Measurements from ENCODE around the gene KSR1. TPM values are rescaled to one million over a fixed set of nuclear protein-coding genes. Genes with fewer than 3 reads are reported as not detected.
"Not testable (repeated sequence)": the region's sequence is repeated elsewhere in the genome, so short reads cannot be mapped to it uniquely, and the experiment has no call there.

KSR1 gene
- total RNA-seq, 6 donors from 2014 or later = 23.0 to 94.3 (median 60.9) TPM

DNA sequence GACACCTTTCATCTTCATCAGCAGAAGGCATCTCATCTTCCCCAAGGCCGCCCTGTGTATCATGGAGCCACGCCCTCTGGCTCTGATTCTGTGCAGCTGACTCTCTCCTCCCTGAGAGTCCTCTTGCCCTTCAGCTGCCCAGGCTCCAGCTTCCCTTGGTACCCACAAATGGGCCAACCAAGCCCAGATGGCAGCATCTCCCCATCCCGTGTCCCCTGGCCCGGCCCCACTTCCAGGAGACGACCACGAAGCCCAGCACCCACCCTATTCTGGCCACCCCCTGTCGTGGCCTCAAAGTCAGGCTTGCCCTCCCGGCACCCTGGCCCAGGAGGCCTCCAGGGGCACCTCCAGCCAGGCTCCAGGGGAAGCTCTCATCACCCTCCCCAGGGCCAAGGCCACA is 31.3 kb upstream of the KSR1 start:
- no peaks in the 10 kb centered on the region for H3K4me1 ChIP-seq
- no peak overlapping the region for H3K4me3 ChIP-seq
- H3K27ac ChIP-seq = no peak overlapping the region
- H3K27me3 ChIP-seq = no peaks in the 10 kb centered on the region
- WGBS, 2 donors = 87 to 98% methylated on average over 3 to 7 of the region's 8 CpGs
- no peaks in the 10 kb centered on the region for H3K36me3 ChIP-seq
- peak in 1 of 2 donors; percentile 65 for DNase-seq
- no peaks in the 10 kb centered on the region for H3K9me3 ChIP-seq
- ATAC-seq (ENCODE audit: low FRiP score in 2 of 2) = no peak
- no peak for TF ChIP-seq POLR2A (IDR thresholded peaks at IDR 0.05)
- TF ChIP-seq, protein P1, sequence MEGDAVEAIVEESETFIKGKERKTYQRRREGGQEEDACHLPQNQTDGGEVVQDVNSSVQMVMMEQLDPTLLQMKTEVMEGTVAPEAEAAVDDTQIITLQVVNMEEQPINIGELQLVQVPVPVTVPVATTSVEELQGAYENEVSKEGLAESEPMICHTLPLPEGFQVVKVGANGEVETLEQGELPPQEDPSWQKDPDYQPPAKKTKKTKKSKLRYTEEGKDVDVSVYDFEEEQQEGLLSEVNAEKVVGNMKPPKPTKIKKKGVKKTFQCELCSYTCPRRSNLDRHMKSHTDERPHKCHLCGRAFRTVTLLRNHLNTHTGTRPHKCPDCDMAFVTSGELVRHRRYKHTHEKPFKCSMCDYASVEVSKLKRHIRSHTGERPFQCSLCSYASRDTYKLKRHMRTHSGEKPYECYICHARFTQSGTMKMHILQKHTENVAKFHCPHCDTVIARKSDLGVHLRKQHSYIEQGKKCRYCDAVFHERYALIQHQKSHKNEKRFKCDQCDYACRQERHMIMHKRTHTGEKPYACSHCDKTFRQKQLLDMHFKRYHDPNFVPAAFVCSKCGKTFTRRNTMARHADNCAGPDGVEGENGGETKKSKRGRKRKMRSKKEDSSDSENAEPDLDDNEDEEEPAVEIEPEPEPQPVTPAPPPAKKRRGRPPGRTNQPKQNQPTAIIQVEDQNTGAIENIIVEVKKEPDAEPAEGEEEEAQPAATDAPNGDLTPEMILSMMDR (IDR thresholded peaks at IDR 0.05) = no peak
- no peak for TF ChIP-seq POLR2AphosphoS5 (IDR thresholded peaks at IDR 0.05)
- no peak for TF ChIP-seq EP300 (IDR thresholded peaks at IDR 0.05)

DNA sequence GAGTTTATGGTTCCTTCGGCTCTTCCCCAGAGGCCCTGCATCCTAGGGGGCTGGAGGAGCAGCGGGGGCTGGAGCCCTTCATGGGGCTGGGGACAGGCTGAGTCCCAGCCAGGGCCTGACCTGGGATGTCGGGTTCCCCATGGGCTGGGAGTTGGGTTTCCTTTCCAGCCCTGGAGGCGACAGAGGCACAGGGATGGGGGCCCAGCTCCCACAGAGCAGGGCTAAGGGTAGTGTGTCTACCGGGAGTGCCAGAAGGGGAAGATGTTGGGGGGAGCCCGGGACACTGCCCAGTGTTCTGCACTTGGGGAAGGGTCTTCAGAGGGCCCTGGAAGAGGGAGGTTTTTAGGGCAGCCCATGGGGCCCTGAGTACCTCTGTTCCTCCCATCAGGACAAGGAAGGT is 30.7 kb upstream of the KSR1 start:
- DNase-seq = peak in 1 of 2 donors; percentile 41
- not testable (repeated sequence) for ATAC-seq (ENCODE audit: low FRiP score in 2 of 2); H3K9me3 ChIP-seq; H3K4me1 ChIP-seq; H3K27me3 ChIP-seq; H3K36me3 ChIP-seq; H3K27ac ChIP-seq; H3K4me3 ChIP-seq
- WGBS, 2 donors = 82 to 95% methylated on average over 2 to 6 of the region's 6 CpGs

DNA sequence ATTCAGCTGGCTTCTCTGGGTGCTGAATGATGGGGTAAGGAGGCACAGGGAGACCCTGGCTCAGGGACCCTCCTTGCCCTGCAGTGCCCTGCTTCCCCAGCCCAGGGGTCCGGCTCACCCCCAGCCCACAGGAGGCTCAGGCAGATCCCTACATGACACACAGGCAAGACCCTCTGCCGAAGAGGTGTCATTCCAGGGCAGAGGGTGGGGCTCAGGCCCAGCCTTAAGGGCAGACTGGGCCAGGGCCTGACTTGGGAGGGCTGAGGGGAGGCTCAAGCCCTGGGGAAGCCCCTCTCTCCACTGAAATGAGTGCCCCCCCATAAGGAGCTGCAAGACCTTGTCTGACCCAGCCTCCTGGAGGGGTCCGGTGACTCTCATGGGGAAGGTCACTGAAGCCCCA is 30.3 kb upstream of the KSR1 start:
- Histone ChIP-seq H3K27me3 (no peaks in the 10 kb centered on the region), H3K4me1 (no peaks in the 10 kb centered on the region), H3K9me3 (no peaks in the 10 kb centered on the region), H3K36me3 (no peaks in the 10 kb centered on the region), H3K27ac (no peak overlapping the region), H3K4me3 (no peak overlapping the region)
- DNase-seq (peak in 1 of 2 donors; percentile 43), ATAC-seq (ENCODE audit: low FRiP score in 2 of 2) (peak in 1 of 2 donors; percentile 20)
- TF ChIP-seq POLR2A (IDR thresholded peaks at IDR 0.05) = no peak
- TF ChIP-seq, protein P1 (IDR thresholded peaks at IDR 0.05) = no peak
- 85% methylated on average over 3 of the region's 3 CpGs; no CpG with 5 or more reads in 1 of the 2 donors for WGBS, 2 donors

DNA sequence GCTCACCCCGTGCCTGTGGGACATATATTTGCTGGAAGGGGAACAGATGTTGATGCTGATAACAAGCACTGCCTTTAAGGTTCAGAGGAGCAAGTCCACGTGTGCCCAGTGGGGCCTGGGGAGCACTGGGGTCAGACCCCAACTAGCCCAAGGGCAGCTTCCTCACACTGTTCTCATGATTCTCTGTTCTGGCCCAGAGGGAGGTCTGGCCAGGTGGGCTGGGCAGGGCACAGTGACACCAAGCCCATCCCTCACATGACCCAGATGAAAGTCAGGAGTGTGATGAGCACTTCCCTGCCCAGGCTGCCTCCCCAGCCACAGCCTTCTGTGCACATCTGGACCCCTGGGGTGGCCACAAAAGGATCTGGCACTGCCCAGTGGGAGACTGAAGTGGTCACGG is 29.8 kb upstream of the KSR1 start:
- not testable (repeated sequence) for H3K9me3 ChIP-seq; H3K4me3 ChIP-seq; H3K27me3 ChIP-seq; DNase-seq; H3K4me1 ChIP-seq; ATAC-seq (ENCODE audit: low FRiP score in 2 of 2); H3K27ac ChIP-seq; H3K36me3 ChIP-seq
- 70 to 76% methylated on average over 1 to 3 of the region's 3 CpGs for WGBS, 2 donors

DNA sequence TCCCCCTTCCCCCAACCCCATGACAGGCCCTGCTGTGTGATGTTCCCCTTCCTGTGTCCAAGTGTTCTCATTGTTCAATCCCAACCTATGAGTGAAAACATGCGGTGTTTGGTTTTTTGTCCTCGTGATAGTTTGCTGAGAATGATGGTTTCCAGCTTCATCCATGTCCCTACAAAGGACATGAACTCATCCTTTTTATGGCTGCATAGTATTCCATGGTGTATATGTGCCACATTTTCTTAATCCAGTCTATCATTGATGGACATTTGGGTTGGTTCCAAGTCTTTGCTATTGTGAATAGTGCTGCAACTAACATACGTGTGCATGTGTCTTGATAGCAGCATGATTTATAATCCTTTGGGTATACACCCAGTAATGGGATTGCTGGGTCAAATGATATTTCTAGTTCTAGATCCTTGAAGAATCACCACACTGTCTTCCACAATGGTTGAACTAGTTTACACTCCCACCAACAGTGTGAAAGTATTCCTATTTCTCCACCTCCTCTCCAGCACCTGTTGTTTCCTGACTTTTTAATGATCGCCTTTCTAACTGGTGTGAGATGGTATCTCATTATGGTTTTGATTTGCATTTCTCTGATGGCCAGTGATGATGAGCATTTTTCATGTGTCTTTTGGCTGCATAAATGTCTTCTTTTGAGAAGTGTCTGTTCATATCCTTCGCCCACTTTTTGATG is 28.9 kb upstream of the KSR1 start:
- H3K9me3 ChIP-seq; H3K27me3 ChIP-seq; H3K4me3 ChIP-seq; H3K4me1 ChIP-seq; DNase-seq; H3K27ac ChIP-seq; ATAC-seq (ENCODE audit: low FRiP score in 2 of 2); H3K36me3 ChIP-seq: not testable (repeated sequence)
- WGBS, 2 donors = 88 to 94% methylated on average over 5 of the region's 5 CpGs

DNA sequence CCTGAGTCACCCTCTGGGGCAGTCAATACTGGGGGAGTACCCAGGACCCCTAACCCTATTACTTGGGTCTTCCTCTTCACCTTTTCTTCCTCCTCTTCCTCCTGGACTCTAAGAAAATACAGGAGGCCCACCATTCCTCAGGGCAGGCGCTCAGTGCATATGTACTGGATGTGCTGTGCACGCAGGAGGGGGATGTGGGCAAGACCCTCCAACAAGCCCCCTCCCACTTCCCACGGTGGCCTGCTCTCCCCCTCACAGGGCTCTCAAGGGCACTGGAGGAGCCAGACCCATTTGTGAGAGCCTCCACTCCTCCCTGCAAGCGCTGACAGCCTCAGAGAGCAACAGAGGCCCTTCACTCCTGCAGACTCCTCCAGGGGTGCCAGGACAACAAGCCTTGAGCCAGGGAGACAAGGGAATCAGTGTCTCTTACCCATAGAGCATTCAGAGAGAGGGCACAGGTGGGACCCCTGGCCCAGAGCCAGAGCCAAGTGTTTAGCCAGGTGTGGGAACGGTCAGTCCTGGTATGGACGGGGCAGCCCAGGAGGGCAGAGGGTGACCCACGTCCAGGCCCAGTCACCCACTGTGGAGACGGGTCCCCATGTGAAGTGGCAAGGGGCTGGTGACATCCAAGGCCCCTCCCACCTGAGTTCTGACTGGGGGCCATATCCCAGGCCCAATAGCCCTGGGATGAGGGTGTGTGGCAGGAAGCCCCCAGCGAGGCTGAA is 27.3 kb upstream of the KSR1 start:
- ATAC-seq (ENCODE audit: low FRiP score in 2 of 2) (no peak), DNase-seq (no peak)
- Histone ChIP-seq H3K4me1 (no peaks in the 10 kb centered on the region), H3K27ac (no peak overlapping the region), H3K9me3 (no peaks in the 10 kb centered on the region), H3K4me3 (no peak overlapping the region), H3K27me3 (no peaks in the 10 kb centered on the region), H3K36me3 (no peaks in the 10 kb centered on the region)
- TF ChIP-seq, protein P1 (IDR thresholded peaks at IDR 0.05) = no peak
- TF ChIP-seq POLR2A (IDR thresholded peaks at IDR 0.05) (no peak), EP300 (IDR thresholded peaks at IDR 0.05) (no peak), POLR2AphosphoS5 (IDR thresholded peaks at IDR 0.05) (no peak)
- 78 to 93% methylated on average over 4 to 9 of the region's 9 CpGs for WGBS, 2 donors

Measured in upper lobe of left lung (tissue), 6 donors.